Measurements from ENCODE around the gene PRKCH. TPM values are rescaled to one million over a fixed set of nuclear protein-coding genes. Genes with fewer than 3 reads are reported as not detected.

PRKCH gene
- total and polyA plus RNA-seq, 9 donors = 10.2 to 15.5 (median 12.3) TPM

GRCh38 chr14:61482348-61483206 lies 161.2 kb downstream of the PRKCH start:
- 74% methylated on average over 4 of the region's 8 CpGs for WGBS (ENCODE audit: insufficient coverage)
- Histone ChIP-seq H3K4me1 (ENCODE audit: control insufficient read depth, insufficient read depth, low read length) (peaks cover 11% of the 10 kb centered on the region), H3K27ac (ENCODE audit: low read length) (no peak overlapping the region)

GRCh38 chr14:61483476-61483875 lies 162.1 kb downstream of the PRKCH start:
- Histone ChIP-seq H3K4me1 (ENCODE audit: control insufficient read depth, insufficient read depth, low read length) (peaks cover 5% of the 10 kb centered on the region), H3K9me3 (replicated peaks; ENCODE audit: control insufficient read depth, low read depth, low read length) (no peaks in the 10 kb centered on the region), H3K4me3 (ENCODE audit: low read length) (no peak overlapping the region), H3K27ac (ENCODE audit: low read length) (no peak overlapping the region), H3K27me3 (ENCODE audit: control insufficient read depth, insufficient read depth, low read length) (no peaks in the 10 kb centered on the region), H3K36me3 (ENCODE audit: control insufficient read depth, insufficient read depth, low read length) (no peaks in the 10 kb centered on the region)
- WGBS (ENCODE audit: insufficient coverage) = 72% methylated on average over 2 of the region's 7 CpGs
- DNase-seq = no peak

More at GRCh38 chr14:61482348-61483206, 161.2 kb downstream of the PRKCH start:
- DNase-seq = no peak
- no peak overlapping the region for H3K4me3 ChIP-seq (ENCODE audit: low read length)
- no peaks in the 10 kb centered on the region for H3K27me3 ChIP-seq (ENCODE audit: control insufficient read depth, insufficient read depth, low read length)
- no peaks in the 10 kb centered on the region for H3K9me3 ChIP-seq (replicated peaks; ENCODE audit: control insufficient read depth, low read depth, low read length)
- H3K36me3 ChIP-seq (ENCODE audit: control insufficient read depth, insufficient read depth, low read length) = no peaks in the 10 kb centered on the region

- no peak for DNase-seq
- Histone ChIP-seq H3K4me3 (ENCODE audit: low read length) (no peak overlapping the region), H3K36me3 (ENCODE audit: control insufficient read depth, insufficient read depth, low read length) (no peaks in the 10 kb centered on the region), H3K4me1 (ENCODE audit: control insufficient read depth, insufficient read depth, low read length) (peaks cover 7% of the 10 kb centered on the region), H3K27ac (ENCODE audit: low read length) (no peak overlapping the region), H3K9me3 (replicated peaks; ENCODE audit: control insufficient read depth, low read depth, low read length) (no peaks in the 10 kb centered on the region), H3K27me3 (ENCODE audit: control insufficient read depth, insufficient read depth, low read length) (no peaks in the 10 kb centered on the region)
- 94% methylated on average over 4 of the region's 9 CpGs for WGBS (ENCODE audit: insufficient coverage)
Measured at GRCh38 chr14:61484031-61484430, 162.7 kb downstream of the PRKCH start.

GRCh38 chr14:61484826-61485584 lies 163.6 kb downstream of the PRKCH start:
- peaks cover 4% of the 10 kb centered on the region for H3K4me1 ChIP-seq (ENCODE audit: control insufficient read depth, insufficient read depth, low read length)
- 70% methylated on average over 1 of the region's 8 CpGs for WGBS (ENCODE audit: insufficient coverage)
- H3K4me3 ChIP-seq (ENCODE audit: low read length) = no peak overlapping the region
- H3K27me3 ChIP-seq (ENCODE audit: control insufficient read depth, insufficient read depth, low read length) = no peaks in the 10 kb centered on the region
- DNase-seq = no peak
- no peaks in the 10 kb centered on the region for H3K36me3 ChIP-seq (ENCODE audit: control insufficient read depth, insufficient read depth, low read length)
- no peak overlapping the region for H3K27ac ChIP-seq (ENCODE audit: low read length)
- H3K9me3 ChIP-seq (replicated peaks; ENCODE audit: control insufficient read depth, low read depth, low read length) = no peaks in the 10 kb centered on the region

GRCh38 chr14:61485661-61486060 lies 164.3 kb downstream of the PRKCH start:
- H3K36me3 ChIP-seq (ENCODE audit: control insufficient read depth, insufficient read depth, low read length) = no peaks in the 10 kb centered on the region
- WGBS (ENCODE audit: insufficient coverage) = no CpG with 5 or more reads among the region's 4 CpGs
- H3K4me3 ChIP-seq (ENCODE audit: low read length) = no peak overlapping the region
- no peaks in the 10 kb centered on the region for H3K9me3 ChIP-seq (replicated peaks; ENCODE audit: control insufficient read depth, low read depth, low read length)
- no peak overlapping the region for H3K27ac ChIP-seq (ENCODE audit: low read length)
- no peak for DNase-seq
- H3K27me3 ChIP-seq (ENCODE audit: control insufficient read depth, insufficient read depth, low read length) = no peaks in the 10 kb centered on the region
- H3K4me1 ChIP-seq (ENCODE audit: control insufficient read depth, insufficient read depth, low read length) = peaks cover 4% of the 10 kb centered on the region

- H3K4me3 ChIP-seq (ENCODE audit: low read length) = no peak overlapping the region
- 80% methylated on average over 1 of the region's 5 CpGs for WGBS (ENCODE audit: insufficient coverage)
- no peaks in the 10 kb centered on the region for H3K36me3 ChIP-seq (ENCODE audit: control insufficient read depth, insufficient read depth, low read length)
- H3K4me1 ChIP-seq (ENCODE audit: control insufficient read depth, insufficient read depth, low read length) = peaks cover 4% of the 10 kb centered on the region
- no peak for DNase-seq
- no peaks in the 10 kb centered on the region for H3K27me3 ChIP-seq (ENCODE audit: control insufficient read depth, insufficient read depth, low read length)
- H3K27ac ChIP-seq (ENCODE audit: low read length) = no peak overlapping the region
- H3K9me3 ChIP-seq (replicated peaks; ENCODE audit: control insufficient read depth, low read depth, low read length) = no peaks in the 10 kb centered on the region
Measured at GRCh38 chr14:61486930-61487495, 165.6 kb downstream of the PRKCH start.

GRCh38 chr14:61488417-61489401 lies 167.3 kb downstream of the PRKCH start:
- no peaks in the 10 kb centered on the region for H3K36me3 ChIP-seq (ENCODE audit: control insufficient read depth, insufficient read depth, low read length)
- H3K4me3 ChIP-seq (ENCODE audit: low read length) = no peak overlapping the region
- WGBS (ENCODE audit: insufficient coverage) = no CpG with 5 or more reads among the region's 4 CpGs
- H3K27me3 ChIP-seq (ENCODE audit: control insufficient read depth, insufficient read depth, low read length) = no peaks in the 10 kb centered on the region
- H3K9me3 ChIP-seq (replicated peaks; ENCODE audit: control insufficient read depth, low read depth, low read length) = no peaks in the 10 kb centered on the region
- peaks cover 14% of the 10 kb centered on the region for H3K4me1 ChIP-seq (ENCODE audit: control insufficient read depth, insufficient read depth, low read length)
- no peak overlapping the region for H3K27ac ChIP-seq (ENCODE audit: low read length)
- peak; percentile 54 for DNase-seq

- H3K27me3 ChIP-seq (ENCODE audit: control insufficient read depth, insufficient read depth, low read length) = no peaks in the 10 kb centered on the region
- peaks cover 14% of the 10 kb centered on the region for H3K4me1 ChIP-seq (ENCODE audit: control insufficient read depth, insufficient read depth, low read length)
- H3K36me3 ChIP-seq (ENCODE audit: control insufficient read depth, insufficient read depth, low read length) = no peaks in the 10 kb centered on the region
- no peak for DNase-seq
- peak overlapping the region; percentile 17 for H3K27ac ChIP-seq (ENCODE audit: low read length)
- H3K9me3 ChIP-seq (replicated peaks; ENCODE audit: control insufficient read depth, low read depth, low read length) = no peaks in the 10 kb centered on the region
- H3K4me3 ChIP-seq (ENCODE audit: low read length) = no peak overlapping the region
- WGBS (ENCODE audit: insufficient coverage) = 54% methylated on average over 2 of the region's 2 CpGs
Measured at GRCh38 chr14:61489512-61489911, 168.1 kb downstream of the PRKCH start.

- H3K4me1 ChIP-seq (ENCODE audit: control insufficient read depth, insufficient read depth, low read length) = peaks cover 14% of the 10 kb centered on the region
- H3K36me3 ChIP-seq (ENCODE audit: control insufficient read depth, insufficient read depth, low read length) = no peaks in the 10 kb centered on the region
- H3K27me3 ChIP-seq (ENCODE audit: control insufficient read depth, insufficient read depth, low read length) = no peaks in the 10 kb centered on the region
- peak; percentile 61 for DNase-seq
- 49% methylated on average over 3 of the region's 6 CpGs for WGBS (ENCODE audit: insufficient coverage)
- no peak overlapping the region for H3K4me3 ChIP-seq (ENCODE audit: low read length)
- H3K9me3 ChIP-seq (replicated peaks; ENCODE audit: control insufficient read depth, low read depth, low read length) = no peaks in the 10 kb centered on the region
- H3K27ac ChIP-seq (ENCODE audit: low read length) = no peak overlapping the region
Measured at GRCh38 chr14:61489932-61490331, 168.6 kb downstream of the PRKCH start.

Data from muscle of leg (tissue), 11 donors.